ENCODE results near the gene SRP9. TPM values are rescaled to one million over a fixed set of nuclear protein-coding genes. Genes with fewer than 3 reads are reported as not detected.
"Not testable (repeated sequence)": the region's sequence is repeated elsewhere in the genome, so short reads cannot be mapped to it uniquely, and the experiment has no call there.

The SRP9 gene
- total RNA-seq, 8 experiments from 2014 or later = 137 to 674 (median 404) TPM

- H3K4me1 ChIP-seq (replicated peaks in 1 of 2); H3K27ac ChIP-seq; in situ Hi-C loops (cut with MboI; ENCODE audit: low pct_unique_long_range_greater_than_20kb in 2 of 9, low sequenced_read_pairs in 9 of 9, unreplicated experiment in 9 of 9); H3K4me3 ChIP-seq: not testable (repeated sequence)
- WGBS, 10 experiments = 67% methylated on average over 1 of the region's 3 CpGs; no CpG with 5 or more reads in 9 of the 10 experiments
- peak in 1 of 8 experiments; percentile 69 for ATAC-seq (replicated peaks in 6 of 8)
Measured at GRCh38 chr1:225789142-225789541, 11.5 kb downstream of the SRP9 start.

GRCh38 chr1:225794954-225795353 is 17.3 kb downstream of the SRP9 start:
- no peak for ATAC-seq (replicated peaks in 6 of 8)
- Histone ChIP-seq H3K4me3 (no peak overlapping the region), H3K27ac (no peak overlapping the region), H3K4me1 (replicated peaks in 1 of 2) (no peaks in the 10 kb centered on the region)
- WGBS, 10 experiments = 83 to 100% (median 97%) methylated on average over 1 to 4 of the region's 4 CpGs
- in situ Hi-C loops (cut with MboI; ENCODE audit: low pct_unique_long_range_greater_than_20kb in 2 of 9, low sequenced_read_pairs in 9 of 9, unreplicated experiment in 9 of 9) = no loop called here

GRCh38 chr1:225796097-225796496 is 18.5 kb downstream of the SRP9 start:
- H3K4me3 ChIP-seq; H3K4me1 ChIP-seq (replicated peaks in 1 of 2); H3K27ac ChIP-seq; in situ Hi-C loops (cut with MboI; ENCODE audit: low pct_unique_long_range_greater_than_20kb in 2 of 9, low sequenced_read_pairs in 9 of 9, unreplicated experiment in 9 of 9); ATAC-seq (replicated peaks in 6 of 8): not testable (repeated sequence)
- 100% methylated on average over 2 of the region's 18 CpGs; no CpG with 5 or more reads in 9 of the 10 experiments for WGBS, 10 experiments

GRCh38 chr1:225801146-225801545 is 23.5 kb downstream of the SRP9 start:
- 60 to 100% (median 93%) methylated on average over 1 to 7 of the region's 7 CpGs; no CpG with 5 or more reads in 3 of the 10 experiments for WGBS, 10 experiments
- H3K4me1 ChIP-seq (replicated peaks in 1 of 2); ATAC-seq (replicated peaks in 6 of 8); H3K27ac ChIP-seq; in situ Hi-C loops (cut with MboI; ENCODE audit: low pct_unique_long_range_greater_than_20kb in 2 of 9, low sequenced_read_pairs in 9 of 9, unreplicated experiment in 9 of 9); H3K4me3 ChIP-seq: not testable (repeated sequence)

- WGBS, 10 experiments = 80 to 100% (median 100%) methylated on average over 1 of the region's 1 CpG; no CpG with 5 or more reads in 3 of the 10 experiments
Measured at GRCh38 chr1:225806249-225806648, 28.6 kb downstream of the SRP9 start.

GRCh38 chr1:225806736-225807135 is 29.1 kb downstream of the SRP9 start:
- 77 to 100% (median 95%) methylated on average over 1 to 3 of the region's 3 CpGs; no CpG with 5 or more reads in 2 of the 10 experiments for WGBS, 10 experiments
- in situ Hi-C loops (cut with MboI; ENCODE audit: low pct_unique_long_range_greater_than_20kb in 2 of 9, low sequenced_read_pairs in 9 of 9, unreplicated experiment in 9 of 9); ATAC-seq (replicated peaks in 6 of 8); H3K4me3 ChIP-seq; H3K27ac ChIP-seq; H3K4me1 ChIP-seq (replicated peaks in 1 of 2): not testable (repeated sequence)

More at GRCh38 chr1:225806249-225806648, 28.6 kb downstream of the SRP9 start:
- Histone ChIP-seq H3K4me3 (no peak overlapping the region), H3K27ac (no peak overlapping the region), H3K4me1 (replicated peaks in 1 of 2) (peaks cover 6% of the 10 kb centered on the region in 2 donors)
- ATAC-seq (replicated peaks in 6 of 8) = no peak
- in situ Hi-C loops (cut with MboI; ENCODE audit: low pct_unique_long_range_greater_than_20kb in 2 of 9, low sequenced_read_pairs in 9 of 9, unreplicated experiment in 9 of 9) = no loop called here

- Histone ChIP-seq H3K4me1 (replicated peaks in 1 of 2) (peaks cover 13% of the 10 kb centered on the region in 2 donors), H3K27ac (no peak overlapping the region), H3K4me3 (no peak overlapping the region)
- no peak for ATAC-seq (replicated peaks in 6 of 8)
- in situ Hi-C loops (cut with MboI; ENCODE audit: low pct_unique_long_range_greater_than_20kb in 2 of 9, low sequenced_read_pairs in 9 of 9, unreplicated experiment in 9 of 9) = no loop called here
- 66 to 100% (median 80%) methylated on average over 1 to 5 of the region's 5 CpGs; no CpG with 5 or more reads in 2 of the 10 experiments for WGBS, 10 experiments
Measured at GRCh38 chr1:225808136-225808535, 30.5 kb downstream of the SRP9 start.

GRCh38 chr1:225809842-225810578 is 32.4 kb downstream of the SRP9 start, which contains the start of gene EPHX1:
EPHX1 (plus strand) TSS chr1:225810124; CDS start chr1:225828730, 18,606 bp downstream.
- ATAC-seq (replicated peaks in 6 of 8) = peak; percentile 78 to 99 (median 83)
- in situ Hi-C loops (cut with MboI; ENCODE audit: low pct_unique_long_range_greater_than_20kb in 2 of 9, low sequenced_read_pairs in 9 of 9, unreplicated experiment in 9 of 9) = no loop called here
- peaks cover 26 to 28% of the 10 kb centered on the region in 2 donors for H3K4me1 ChIP-seq (replicated peaks in 1 of 2)
- H3K27ac ChIP-seq = no peak within 1 kb of the TSS
- 0 to 5% (median 1%) methylated on average over 2 to 47 of the region's 80 CpGs; no CpG with 5 or more reads in 4 of the 10 experiments for WGBS, 10 experiments
- H3K4me3 ChIP-seq = peak within 1 kb of the TSS; percentile 37 to 54 (median 50)

GRCh38 chr1:225810579-225811538 is 33.2 kb downstream of the SRP9 start:
- 0 to 80% (median 36%) methylated on average over 1 to 21 of the region's 29 CpGs; no CpG with 5 or more reads in 4 of the 10 experiments for WGBS, 10 experiments
- peaks cover 26 to 28% of the 10 kb centered on the region in 2 donors for H3K4me1 ChIP-seq (replicated peaks in 1 of 2)
- ATAC-seq (replicated peaks in 6 of 8) = not testable (repeated sequence)

GRCh38 chr1:225811622-225812487 is 34.2 kb downstream of the SRP9 start:
- Histone ChIP-seq H3K27ac (no peak overlapping the region), H3K4me1 (replicated peaks in 1 of 2) (peaks cover 26 to 28% of the 10 kb centered on the region in 2 donors), H3K4me3 (no peak overlapping the region)
- in situ Hi-C loops (cut with MboI; ENCODE audit: low pct_unique_long_range_greater_than_20kb in 2 of 9, low sequenced_read_pairs in 9 of 9, unreplicated experiment in 9 of 9) = no loop called here
- ATAC-seq (replicated peaks in 6 of 8) = no peak
- whole genome bisulfite sequencing, 10 experiments = 30 to 96% (median 69%) methylated on average over 1 to 8 of the region's 10 CpGs

More at GRCh38 chr1:225810579-225811538, 33.2 kb downstream of the SRP9 start:
- H3K4me3 ChIP-seq = peak overlapping the region; percentile 37 to 54 (median 50)
- in situ Hi-C loops (cut with MboI; ENCODE audit: low pct_unique_long_range_greater_than_20kb in 2 of 9, low sequenced_read_pairs in 9 of 9, unreplicated experiment in 9 of 9); H3K27ac ChIP-seq: not testable (repeated sequence)

- WGBS, 10 experiments = 13 to 100% (median 88%) methylated on average over 3 to 8 of the region's 8 CpGs; no CpG with 5 or more reads in 4 of the 10 experiments
- Histone ChIP-seq H3K4me3 (no peak overlapping the region), H3K4me1 (replicated peaks in 1 of 2) (peaks cover 26 to 33% of the 10 kb centered on the region in 2 donors), H3K27ac (peak overlapping the region in 1 of 2 donors; percentile 34)
- in situ Hi-C loops (cut with MboI; ENCODE audit: low pct_unique_long_range_greater_than_20kb in 2 of 9, low sequenced_read_pairs in 9 of 9, unreplicated experiment in 9 of 9) = no loop called here
- peak in 2 of 8 experiments; percentile 2 for ATAC-seq (replicated peaks in 6 of 8)
Measured at GRCh38 chr1:225812488-225813213, 35.0 kb downstream of the SRP9 start.
